Heart left ventricle (tissue), 16 donors: Measurements from ENCODE around the gene FNDC5. TPM values are rescaled to one million over a fixed set of nuclear protein-coding genes. Genes with fewer than 3 reads are reported as not detected.

Experiments used
- ATAC-seq, 4 donors: fragments of 200-7000 bp; cut with Tn5 transposase; one replicate each; pipeline ENCODE4 v1.9.1; 2020 to 2022; ENCODE audit warnings: moderate library complexity in 4 of 4, mild to moderate bottlenecking in 3 of 4, moderate number of reproducible peaks in 1 of 4
- DNase-seq, 5 donors: peaks; one replicate each; pipeline ENCODE4 v3.0.0-alpha.2; 2020
- H3K27ac ChIP-seq, 12 donors: fragments of 200-600 bp; sonication (generic) in 4 of 12; one replicate each; pipeline versions ENCODE4 v1.5.0 to v1.8.0; 2016 to 2022; ENCODE audit warnings: mild to moderate bottlenecking in 2 of 12
- H3K27me3 ChIP-seq, 9 donors: fragments of 200-600 bp; sonication (generic) in 2 of 9; one replicate each; pipeline versions ENCODE4 v1.5.1 to v1.8.0; 2016 to 2022; ENCODE audit warnings: mild to moderate bottlenecking in 3 of 9
- H3K36me3 ChIP-seq, 9 donors: fragments of 200-600 bp; sonication (generic) in 2 of 9; one replicate each; pipeline versions ENCODE4 v1.5.0 to v1.8.0; 2018 to 2022; ENCODE audit warnings: mild to moderate bottlenecking in 2 of 9
- H3K4me1 ChIP-seq, 12 donors: fragments of 200-600 bp; sonication (generic) in 4 of 12; one replicate each; pipeline versions ENCODE4 v1.5.0 to v1.8.0; 2016 to 2022; ENCODE audit warnings: mild to moderate bottlenecking in 3 of 12
- H3K4me3 ChIP-seq, 12 donors: fragments of 200-600 bp; sonication (generic) in 4 of 12; one replicate each; pipeline versions ENCODE4 v1.5.0 to v1.8.0; 2017 to 2022; ENCODE audit warnings: mild to moderate bottlenecking in 9 of 12, moderate library complexity in 4 of 12
- H3K9me3 ChIP-seq, 12 donors: fragments of 200-600 bp; sonication (generic) in 4 of 12; one replicate each; pipeline versions ENCODE4 v1.5.0 to v1.8.0; 2016 to 2022; ENCODE audit warnings: mild to moderate bottlenecking in 1 of 12
- POLR2A ChIP-seq, 2 donors: fragments of 450-650 bp; IDR thresholded peaks; one replicate each; pipeline ENCODE4 v1.6.1; 2017; ENCODE audit warnings: antibody characterized with exemption in 2 of 2, mild to moderate bottlenecking in 2 of 2, moderate library complexity in 2 of 2
- WGBS, 4 donors: extraction: QIAGEN DNeasy Blood & Tissue Kit in 2 of 4; methylation state at CpG; one replicate each; pipeline versions ENCODE4 v1.1.5 to v1.1.7; 2013 to 2018; 5-methylcytosine and 5-hydroxymethylcytosine counted together
- intact Hi-C, 10 donors: fragments of 100-400 bp; cut with DNase I; formaldehyde crosslinking; loops; one replicate each; pipeline versions ENCODE4 v1.11.1 to v1.14.2; 2022
- polyA plus RNA-seq, 2 donors: library from polyadenylated mRNA; stranded (reverse); fragments of 200-250 nt; gene quantifications; one replicate each; pipeline ENCODE4 v1.2.3, GENCODE V29; 2013
- total RNA-seq, 9 donors: library from RNA; depleted of rRNA in 2 of 9; stranded (reverse); fragments of >200 nt in 2 of 9; fragmentation: NEBNext Ultra II Directional in 3 of 9; extraction: Animal tissue kit (Norgen Biotek cat#: 25700) in 3 of 9; gene quantifications; one replicate each; pipeline versions ENCODE4 v1.1.0 to v1.2.4, GENCODE V29; 2016 to 2023
- TF ChIP-seq, protein P1 (sequence below), 12 donors: fragments of 200-600 bp; sonication (generic) in 4 of 12; IDR thresholded peaks; one replicate each; pipeline versions ENCODE4 v1.5.0 to v1.8.0; 2018 to 2022; ENCODE audit warnings: antibody characterized with exemption in 12 of 12, mild to moderate bottlenecking in 5 of 12
- donor health status: ischemic (EF 13 %, LVEDD 7.1; RV severe dilation, severe dysfunction).
- donor health status: healthy with polysubstance abuse.
- donor health status: DM: no; HTN: yes; CAD: no.
- donor health status: DM: no; HTN: no; CAD: no.
- donor health status: ischemic (EF 25% LVEDD 6.9; RV normal size, moderate dysfunction).
- donor health status: ischemic (EF 25% LVEDD 5.7; RV mildly dilated, moderate dysfunction).
- donor health status: healthy.
- donor health status: DM: yes; HTN: yes; CAD: no.
- donor health status: ischemic (EF 35%, LVEDD 5.7; RV mildly dilated, moderate dysfunction).
- donor health status: nonischemic (EF 11% LVEDD 7.7; RV severe dilation, severe dysfunction).
- donor health status: DM: yes; HTN: yes; CAD: no.
- donor health status: PGD.
- donor health status: ischemic (EF 29% LVEDD 5.4; RV normal size, mild dysfunction).
- donor health status: nonischemic (EF 23%, LVEDD 6.1; RV moderate dilation, normal function).

FNDC5 gene
- total and polyA plus RNA-seq, 11 donors, result 18.2 to 134 (median 59.7) TPM

DNA sequence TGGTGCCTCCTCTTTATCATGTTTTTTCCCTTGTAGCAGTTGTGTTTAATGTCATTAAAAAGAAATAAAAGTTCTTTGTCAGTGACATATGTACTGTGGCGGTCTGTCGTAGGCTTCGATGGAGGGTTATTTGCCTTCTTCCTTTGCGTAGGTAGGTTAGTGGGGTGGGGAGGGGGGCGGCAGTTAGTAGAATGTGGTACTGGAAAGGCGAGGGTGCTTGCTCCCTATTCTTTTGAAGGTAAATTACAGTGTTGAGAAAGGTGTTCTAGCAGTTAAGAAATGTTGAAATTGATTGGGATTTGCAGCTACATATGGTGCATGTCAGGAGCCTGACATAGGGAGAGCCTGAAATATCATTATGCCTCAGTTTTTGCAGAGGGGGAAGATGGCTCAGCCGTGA is 11.9 kb downstream of the FNDC5 start:
- ATAC-seq, result no peak
- no peak for TF ChIP-seq POLR2A (IDR thresholded peaks at IDR 0.05)
- TF ChIP-seq, protein P1, sequence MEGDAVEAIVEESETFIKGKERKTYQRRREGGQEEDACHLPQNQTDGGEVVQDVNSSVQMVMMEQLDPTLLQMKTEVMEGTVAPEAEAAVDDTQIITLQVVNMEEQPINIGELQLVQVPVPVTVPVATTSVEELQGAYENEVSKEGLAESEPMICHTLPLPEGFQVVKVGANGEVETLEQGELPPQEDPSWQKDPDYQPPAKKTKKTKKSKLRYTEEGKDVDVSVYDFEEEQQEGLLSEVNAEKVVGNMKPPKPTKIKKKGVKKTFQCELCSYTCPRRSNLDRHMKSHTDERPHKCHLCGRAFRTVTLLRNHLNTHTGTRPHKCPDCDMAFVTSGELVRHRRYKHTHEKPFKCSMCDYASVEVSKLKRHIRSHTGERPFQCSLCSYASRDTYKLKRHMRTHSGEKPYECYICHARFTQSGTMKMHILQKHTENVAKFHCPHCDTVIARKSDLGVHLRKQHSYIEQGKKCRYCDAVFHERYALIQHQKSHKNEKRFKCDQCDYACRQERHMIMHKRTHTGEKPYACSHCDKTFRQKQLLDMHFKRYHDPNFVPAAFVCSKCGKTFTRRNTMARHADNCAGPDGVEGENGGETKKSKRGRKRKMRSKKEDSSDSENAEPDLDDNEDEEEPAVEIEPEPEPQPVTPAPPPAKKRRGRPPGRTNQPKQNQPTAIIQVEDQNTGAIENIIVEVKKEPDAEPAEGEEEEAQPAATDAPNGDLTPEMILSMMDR (IDR thresholded peaks at IDR 0.05), result no peak
- H3K36me3 ChIP-seq, result peaks cover 0 to 91% (median 58%) of the 10 kb centered on the region in 9 donors
- intact Hi-C loops, result no loop called here
- H3K4me1 ChIP-seq, result peaks cover 0 to 22% (median 13%) of the 10 kb centered on the region in 12 donors
- no peak overlapping the region for H3K4me3 ChIP-seq
- DNase-seq, result no peak
- H3K9me3 ChIP-seq, result no peaks in the 10 kb centered on the region
- WGBS, 4 donors, result 91 to 94% (median 93%) methylated on average over 7 of the region's 7 CpGs
- H3K27me3 ChIP-seq, result no peaks in the 10 kb centered on the region
- H3K27ac ChIP-seq, result no peak overlapping the region

- Histone ChIP-seq H3K36me3 (peaks cover 0 to 92% (median 60%) of the 10 kb centered on the region in 9 donors), H3K27me3 (no peaks in the 10 kb centered on the region), H3K9me3 (no peaks in the 10 kb centered on the region), H3K27ac (no peak overlapping the region), H3K4me1 (peaks cover 0 to 21% (median 12%) of the 10 kb centered on the region in 12 donors), H3K4me3 (no peak overlapping the region)
- intact Hi-C loops, result no loop called here
- 95 to 99% (median 96%) methylated on average over 2 of the region's 2 CpGs for WGBS, 4 donors
- ATAC-seq (no peak), DNase-seq (no peak)
- TF ChIP-seq, protein P1 (IDR thresholded peaks at IDR 0.05), result no peak
These were observed 12.6 kb downstream of the FNDC5 start for GRCh38 chr1:32858136-32858535.

DNA sequence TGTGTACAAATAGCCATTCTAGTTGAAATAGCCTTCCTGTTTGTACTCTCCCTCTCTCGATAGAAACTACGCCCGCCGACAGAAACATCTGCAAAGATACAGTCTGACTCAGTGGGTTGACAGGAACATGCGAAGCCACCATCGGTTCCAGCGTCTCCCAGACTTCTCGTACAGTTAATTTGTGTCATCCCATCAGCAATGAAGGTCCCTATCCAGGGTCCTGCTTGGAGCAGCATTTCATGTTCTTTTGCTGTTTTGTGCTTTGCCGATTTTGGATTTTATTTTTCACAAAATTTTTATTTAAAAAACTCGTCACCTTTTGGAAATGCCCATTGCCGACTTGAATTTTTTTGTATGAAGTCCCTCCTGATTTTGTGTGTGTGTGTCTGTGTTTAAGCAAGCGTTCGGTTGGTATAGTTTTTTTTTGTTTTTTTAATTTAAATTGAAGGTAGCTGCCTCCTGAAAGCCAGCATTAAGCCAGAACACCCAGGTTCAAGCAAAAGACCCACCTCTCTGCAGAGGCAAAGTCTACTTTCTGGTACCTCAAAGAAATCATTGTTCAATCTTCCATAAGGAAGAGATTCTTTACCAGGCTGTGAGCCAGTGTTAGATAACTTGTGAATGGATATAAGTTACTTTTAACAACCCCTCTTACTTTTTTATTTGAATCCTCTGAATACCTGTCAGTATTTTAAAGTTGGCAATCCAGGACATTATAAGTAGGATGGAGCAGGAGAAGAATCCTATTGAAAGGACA is 14.7 kb downstream of the FNDC5 start:
- Histone ChIP-seq H3K27ac (no peak overlapping the region), H3K27me3 (no peaks in the 10 kb centered on the region), H3K4me3 (no peak overlapping the region), H3K9me3 (no peaks in the 10 kb centered on the region), H3K36me3 (peaks cover 0 to 81% (median 67%) of the 10 kb centered on the region in 9 donors), H3K4me1 (peaks cover 0 to 5% (median under 1%) of the 10 kb centered on the region in 12 donors)
- intact Hi-C loops, result no loop called here
- no peak for DNase-seq
- ATAC-seq, result no peak
- TF ChIP-seq, protein P1 (IDR thresholded peaks at IDR 0.05), result no peak
- TF ChIP-seq POLR2A (IDR thresholded peaks at IDR 0.05), result no peak
- 92 to 94% (median 94%) methylated on average over 13 of the region's 13 CpGs for WGBS, 4 donors

- peaks cover 0 to 66% (median 53%) of the 10 kb centered on the region in 9 donors for H3K36me3 ChIP-seq
These were observed 22.2 kb downstream of the FNDC5 start for GRCh38 chr1:32848354-32849063.

More at GRCh38 chr1:32848354-32849063, 22.2 kb downstream of the FNDC5 start:
- 43 to 47% (median 45%) methylated on average over 2 of the region's 2 CpGs for WGBS, 4 donors
- Histone ChIP-seq H3K4me1 (no peaks in the 10 kb centered on the region), H3K9me3 (peaks cover 0 to 9% (median 0%) of the 10 kb centered on the region in 12 donors), H3K27ac (no peak overlapping the region), H3K27me3 (no peaks in the 10 kb centered on the region), H3K4me3 (no peak overlapping the region)
- TF ChIP-seq, protein P1 (IDR thresholded peaks at IDR 0.05), result no peak
- no peak for TF ChIP-seq POLR2A (IDR thresholded peaks at IDR 0.05)
- intact Hi-C loops, result no loop called here
- DNase-seq (no peak), ATAC-seq (peak in 1 of 4 donors; percentile 61)
